ENCODE measurements around the gene CLCA4.

- TF ChIP-seq HDAC6 (IDR thresholded peaks at IDR 0.05; ENCODE audit: low read depth, low read length) (no peak), RAD21 (CRISPR knock-in tag; conservative IDR thresholded peaks at IDR 0.05 in 1 of 2, IDR thresholded peaks at IDR 0.05 in 1 of 2) (no peak), ZNF3 (CRISPR knock-in tag; IDR thresholded peaks at IDR 0.05) (no peak), ZNF780A (CRISPR knock-in tag; IDR thresholded peaks at IDR 0.05) (no peak), MAX (CRISPR knock-in tag; IDR thresholded peaks at IDR 0.05) (no peak), CTCF (IDR thresholded peaks at IDR 0.05 in 2 of 3, conservative IDR thresholded peaks at IDR 0.05 in 1 of 3; ENCODE audit: insufficient read depth in 2 of 3, low read depth in 1 of 3, low read length in 3 of 3) (no peak), ZNF121 (CRISPR knock-in tag; conservative IDR thresholded peaks at IDR 0.05) (no peak), KDM4B (IDR thresholded peaks at IDR 0.05; ENCODE audit: borderline replicate concordance in 2 of 2, low read depth in 1 of 2) (no peak), MCM7 (IDR thresholded peaks at IDR 0.05) (no peak), POLR2AphosphoS5 (IDR thresholded peaks at IDR 0.05; ENCODE audit: control insufficient read depth, insufficient read depth, low read depth, low read length) (no peak), NCOA2 (IDR thresholded peaks at IDR 0.05; ENCODE audit: partially characterized antibody in 2 of 2) (no peak), CTBP1 (IDR thresholded peaks at IDR 0.05; ENCODE audit: borderline replicate concordance) (no peak)
Observed at GRCh38 chr1:86516335-86516734, 30.5 kb upstream of the CLCA4 start.

All from K562 (cell line).